ACHN (cell line): ENCODE results near the gene AGBL1.
A peak's percentile ranks its signal among the peaks of the same experiment; 100 is the strongest.

Experiments
- DNase-seq: peaks from one replicate; pipeline ENCODE4 v3.0.0-alpha.2; 2015
- in situ Hi-C: cut with HindIII; loops from 2 replicates; pipeline ENCODE4 v1.10.0; 2017; ENCODE audit warnings: low sequenced_read_pairs, low pct_ligation_motif_present, low pct_unique_long_range_greater_than_20kb

The AGBL1 gene

GRCh38 chr15:86839502-86839901, 759.8 kb downstream of the AGBL1 start:
- DNase-seq, result no peak
- in situ Hi-C loops, result no loop called here

GRCh38 chr15:86840996-86841395, 761.3 kb downstream of the AGBL1 start:
- in situ Hi-C loops, result no loop called here
- DNase-seq, result no peak

- in situ Hi-C loops, result no loop called here
- DNase-seq, result no peak
These were observed 762.5 kb downstream of the AGBL1 start for GRCh38 chr15:86842199-86842598.

- in situ Hi-C loops, result no loop called here
- DNase-seq, result no peak
These were observed 766.4 kb downstream of the AGBL1 start for GRCh38 chr15:86846036-86846435.

GRCh38 chr15:86849136-86849535, 769.5 kb downstream of the AGBL1 start:
- DNase-seq, result no peak
- in situ Hi-C loops, result no loop called here

- in situ Hi-C loops, result no loop called here
- DNase-seq, result no peak
These were observed 770.1 kb downstream of the AGBL1 start for GRCh38 chr15:86849558-86850285.

GRCh38 chr15:86850939-86851338, 771.3 kb downstream of the AGBL1 start:
- in situ Hi-C loops, result no loop called here
- DNase-seq, result no peak

GRCh38 chr15:86852741-86853140, 773.1 kb downstream of the AGBL1 start:
- in situ Hi-C loops, result no loop called here
- DNase-seq, result no peak

GRCh38 chr15:86854176-86854575, 774.5 kb downstream of the AGBL1 start:
- in situ Hi-C loops, result no loop called here
- DNase-seq, result no peak

- in situ Hi-C loops, result no loop called here
- no peak for DNase-seq
These were observed 775.9 kb downstream of the AGBL1 start for GRCh38 chr15:86855307-86856291.

GRCh38 chr15:86857701-86858100, 778.0 kb downstream of the AGBL1 start:
- DNase-seq, result no peak
- in situ Hi-C loops, result no loop called here

- DNase-seq, result peak; percentile 8
- in situ Hi-C loops, result no loop called here
These were observed 783.7 kb downstream of the AGBL1 start for GRCh38 chr15:86863226-86863915.

GRCh38 chr15:86865920-86866319, 786.2 kb downstream of the AGBL1 start:
- in situ Hi-C loops, result no loop called here
- no peak for DNase-seq

GRCh38 chr15:86870846-86871245, 791.2 kb downstream of the AGBL1 start:
- in situ Hi-C loops, result no loop called here
- DNase-seq, result no peak

GRCh38 chr15:86871964-86872363, 792.3 kb downstream of the AGBL1 start:
- in situ Hi-C loops, result no loop called here
- DNase-seq, result no peak

GRCh38 chr15:86872782-86873181, 793.1 kb downstream of the AGBL1 start:
- DNase-seq, result no peak
- in situ Hi-C loops, result no loop called here

GRCh38 chr15:86875067-86875466, 795.4 kb downstream of the AGBL1 start:
- DNase-seq, result no peak
- in situ Hi-C loops, result no loop called here

GRCh38 chr15:86876387-86876944, 796.8 kb downstream of the AGBL1 start:
- no peak for DNase-seq
- in situ Hi-C loops, result no loop called here

GRCh38 chr15:86877171-86877631, 797.5 kb downstream of the AGBL1 start:
- DNase-seq, result no peak
- in situ Hi-C loops, result no loop called here
